ENCODE data around the gene DOCK7. TPM values are rescaled to one million over a fixed set of nuclear protein-coding genes. Genes with fewer than 3 reads are reported as not detected.

Gene DOCK7
- total RNA-seq, 4 donors from 2014 or later, result 23.4 to 47.0 (median 44.2) TPM

DNA sequence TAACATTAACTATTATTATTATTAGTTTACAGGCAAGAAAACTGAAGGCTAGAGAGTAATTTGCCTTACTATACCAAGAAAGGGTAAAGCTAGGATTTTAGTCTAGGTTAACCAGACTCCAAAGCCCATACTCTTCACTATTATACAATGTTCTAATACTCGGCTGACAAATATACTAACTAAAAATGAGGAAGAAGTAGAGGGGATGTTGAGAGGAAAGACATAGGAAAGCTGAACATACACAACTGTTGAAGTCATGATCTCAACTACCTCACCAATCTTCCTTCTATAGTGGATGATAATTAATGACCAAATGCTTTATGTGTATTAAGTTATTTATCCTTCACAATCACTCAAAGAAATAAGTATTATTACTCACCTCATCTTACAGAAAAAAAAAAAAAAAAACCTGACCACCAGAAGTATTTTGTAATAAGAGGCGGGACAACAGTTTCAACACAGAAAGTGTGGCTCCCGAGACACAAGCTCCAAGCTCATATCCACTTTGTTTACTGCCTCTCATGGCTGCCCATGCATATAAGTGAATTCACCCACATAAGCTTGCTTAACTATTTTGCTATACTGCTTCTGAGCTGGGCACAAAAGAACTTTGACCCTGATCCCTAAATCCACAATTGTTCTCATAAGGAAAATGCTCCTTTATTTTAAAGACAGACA lies 173.3 kb downstream of the DOCK7 start:
- no peaks in the 10 kb centered on the region for H3K4me1 ChIP-seq
- DNase-seq (ENCODE audit: low spot score in 2 of 2), result no peak
- H3K9me3 ChIP-seq, result peaks cover 5% of the 10 kb centered on the region
- no peak overlapping the region for H3K4me3 ChIP-seq
- H3K27ac ChIP-seq, result no peak overlapping the region
- H3K36me3 ChIP-seq, result peaks cover 25% of the 10 kb centered on the region
- 72% methylated on average over 3 of the region's 3 CpGs for WGBS
- H3K27me3 ChIP-seq, result no peaks in the 10 kb centered on the region
- TF ChIP-seq, protein P1, sequence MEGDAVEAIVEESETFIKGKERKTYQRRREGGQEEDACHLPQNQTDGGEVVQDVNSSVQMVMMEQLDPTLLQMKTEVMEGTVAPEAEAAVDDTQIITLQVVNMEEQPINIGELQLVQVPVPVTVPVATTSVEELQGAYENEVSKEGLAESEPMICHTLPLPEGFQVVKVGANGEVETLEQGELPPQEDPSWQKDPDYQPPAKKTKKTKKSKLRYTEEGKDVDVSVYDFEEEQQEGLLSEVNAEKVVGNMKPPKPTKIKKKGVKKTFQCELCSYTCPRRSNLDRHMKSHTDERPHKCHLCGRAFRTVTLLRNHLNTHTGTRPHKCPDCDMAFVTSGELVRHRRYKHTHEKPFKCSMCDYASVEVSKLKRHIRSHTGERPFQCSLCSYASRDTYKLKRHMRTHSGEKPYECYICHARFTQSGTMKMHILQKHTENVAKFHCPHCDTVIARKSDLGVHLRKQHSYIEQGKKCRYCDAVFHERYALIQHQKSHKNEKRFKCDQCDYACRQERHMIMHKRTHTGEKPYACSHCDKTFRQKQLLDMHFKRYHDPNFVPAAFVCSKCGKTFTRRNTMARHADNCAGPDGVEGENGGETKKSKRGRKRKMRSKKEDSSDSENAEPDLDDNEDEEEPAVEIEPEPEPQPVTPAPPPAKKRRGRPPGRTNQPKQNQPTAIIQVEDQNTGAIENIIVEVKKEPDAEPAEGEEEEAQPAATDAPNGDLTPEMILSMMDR (IDR thresholded peaks at IDR 0.05), result no peak
- TF ChIP-seq EP300 (IDR thresholded peaks at IDR 0.05), result no peak
- TF ChIP-seq POLR2AphosphoS5 (IDR thresholded peaks at IDR 0.05), result no peak
- TF ChIP-seq POLR2A (IDR thresholded peaks at IDR 0.05), result no peak

DNA sequence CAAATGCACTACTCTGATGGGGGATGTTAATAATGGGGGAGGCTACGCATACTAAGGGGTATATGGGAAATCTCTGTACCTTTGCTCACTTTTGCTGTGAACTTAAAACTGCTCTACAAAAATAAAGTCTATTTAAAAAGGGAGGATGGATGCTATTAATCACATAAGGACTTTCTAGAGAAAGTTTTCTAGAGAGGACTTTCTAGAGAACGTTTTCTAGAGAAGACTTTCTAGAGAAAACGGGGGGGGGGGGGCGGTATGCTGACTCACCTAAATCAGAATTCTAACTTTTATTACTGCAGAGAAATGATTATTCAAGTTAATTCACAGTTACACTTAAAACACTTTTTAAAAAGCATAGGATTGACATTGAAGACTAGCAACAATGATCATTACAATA lies 175.2 kb downstream of the DOCK7 start:
- TF ChIP-seq POLR2AphosphoS5 (IDR thresholded peaks at IDR 0.05) (no peak), EP300 (IDR thresholded peaks at IDR 0.05) (no peak), POLR2A (IDR thresholded peaks at IDR 0.05) (no peak)
- TF ChIP-seq, protein P1 (IDR thresholded peaks at IDR 0.05), result no peak
- Histone ChIP-seq H3K9me3 (no peaks in the 10 kb centered on the region), H3K4me3 (no peak overlapping the region), H3K36me3 (peaks cover 30% of the 10 kb centered on the region), H3K4me1 (no peaks in the 10 kb centered on the region), H3K27me3 (no peaks in the 10 kb centered on the region), H3K27ac (no peak overlapping the region)
- WGBS, result 86% methylated on average over 4 of the region's 4 CpGs
- DNase-seq (ENCODE audit: low spot score in 2 of 2), result no peak

DNA sequence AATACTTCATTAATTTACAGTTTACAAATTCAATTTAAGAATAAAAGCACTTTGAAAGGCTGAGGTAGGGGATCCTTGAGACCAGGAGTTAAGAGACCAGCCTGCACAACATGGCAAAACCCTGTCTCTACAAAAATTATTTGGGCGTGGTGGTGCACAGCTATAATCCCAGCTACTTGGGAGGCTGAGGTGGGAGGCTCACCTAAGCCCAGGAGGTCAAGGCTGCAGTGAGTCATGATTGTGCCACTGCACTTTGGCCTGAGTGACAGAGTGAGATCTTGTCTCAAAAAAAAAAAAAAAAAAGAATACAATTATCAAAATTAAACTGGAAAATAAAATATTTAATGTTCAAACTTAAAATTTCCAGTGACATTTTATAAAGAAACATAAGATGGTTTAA lies 179.2 kb downstream of the DOCK7 start:
- Histone ChIP-seq H3K4me1 (no peaks in the 10 kb centered on the region), H3K36me3 (peaks cover 40% of the 10 kb centered on the region), H3K9me3 (no peaks in the 10 kb centered on the region), H3K27me3 (no peaks in the 10 kb centered on the region), H3K4me3 (no peak overlapping the region), H3K27ac (no peak overlapping the region)
- DNase-seq (ENCODE audit: low spot score in 2 of 2), result no peak
- TF ChIP-seq POLR2A (IDR thresholded peaks at IDR 0.05), result no peak
- no peak for TF ChIP-seq EP300 (IDR thresholded peaks at IDR 0.05)
- TF ChIP-seq, protein P1 (IDR thresholded peaks at IDR 0.05), result no peak
- TF ChIP-seq POLR2AphosphoS5 (IDR thresholded peaks at IDR 0.05), result no peak
- WGBS, result 94% methylated on average over 1 of the region's 1 CpG

DNA sequence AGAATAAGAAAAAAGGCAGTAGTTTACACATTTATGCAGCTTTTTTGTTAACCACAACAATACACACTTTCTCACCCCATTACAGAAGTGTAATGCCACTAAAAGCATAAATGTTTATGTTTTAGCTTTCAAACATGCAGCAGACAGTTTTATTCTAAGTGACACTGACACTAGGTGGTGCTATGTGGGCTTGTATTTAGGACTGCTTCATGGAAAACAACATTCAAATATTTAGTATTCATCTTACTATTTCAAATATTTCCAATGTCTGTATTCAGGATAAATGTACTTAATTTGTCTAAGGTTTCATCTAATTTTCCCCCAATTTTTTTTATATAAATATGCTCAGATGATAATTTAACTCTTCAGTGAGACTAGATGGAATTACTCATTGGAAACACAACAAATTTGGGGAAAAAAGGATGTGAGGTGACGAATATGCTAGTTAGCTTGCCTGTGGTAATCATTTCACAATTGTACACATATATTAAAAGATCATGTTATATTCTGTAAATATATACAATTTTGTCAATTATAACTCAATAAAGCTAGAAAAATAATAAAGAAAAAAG lies 179.9 kb downstream of the DOCK7 start:
- Histone ChIP-seq H3K27ac (no peak overlapping the region), H3K27me3 (no peaks in the 10 kb centered on the region), H3K9me3 (no peaks in the 10 kb centered on the region), H3K36me3 (peaks cover 38% of the 10 kb centered on the region), H3K4me1 (no peaks in the 10 kb centered on the region), H3K4me3 (no peak overlapping the region)
- no peak for DNase-seq (ENCODE audit: low spot score in 2 of 2)
- WGBS, result 86% methylated on average over 1 of the region's 1 CpG
- TF ChIP-seq, protein P1 (IDR thresholded peaks at IDR 0.05), result peak; percentile 20 to 26
- TF ChIP-seq EP300 (IDR thresholded peaks at IDR 0.05), result no peak
- TF ChIP-seq POLR2AphosphoS5 (IDR thresholded peaks at IDR 0.05), result no peak

DNA sequence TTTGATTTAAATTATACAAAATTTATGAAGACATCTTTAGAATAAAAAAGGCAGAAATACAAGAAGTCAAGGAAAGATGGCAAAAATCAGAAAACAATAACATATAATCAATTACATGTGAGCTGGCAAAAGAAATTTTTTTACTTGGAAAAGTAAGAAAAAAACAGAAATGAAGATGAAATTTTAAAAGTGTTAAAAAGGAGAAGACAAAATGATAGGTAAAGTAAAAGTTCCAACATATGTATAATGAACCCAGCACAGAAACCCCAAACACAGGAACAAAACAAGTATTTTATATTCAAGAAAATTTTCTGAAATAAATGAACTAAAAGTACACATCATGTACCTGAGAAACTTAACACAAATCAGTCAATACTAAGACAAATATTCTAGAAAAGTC lies 188.0 kb downstream of the DOCK7 start:
- TF ChIP-seq, protein P1 (IDR thresholded peaks at IDR 0.05), result no peak
- TF ChIP-seq POLR2A (IDR thresholded peaks at IDR 0.05) (no peak), POLR2AphosphoS5 (IDR thresholded peaks at IDR 0.05) (no peak), EP300 (IDR thresholded peaks at IDR 0.05) (no peak)
- no peaks in the 10 kb centered on the region for H3K9me3 ChIP-seq
- DNase-seq (ENCODE audit: low spot score in 2 of 2), result no peak
- no peak overlapping the region for H3K4me3 ChIP-seq
- H3K4me1 ChIP-seq, result no peaks in the 10 kb centered on the region
- H3K36me3 ChIP-seq, result peaks cover 11% of the 10 kb centered on the region
- no peak overlapping the region for H3K27ac ChIP-seq
- no peaks in the 10 kb centered on the region for H3K27me3 ChIP-seq

Data from suprapubic skin (tissue), 4 donors.